ENCODE measurements around the gene RDH14. TPM values are rescaled to one million over a fixed set of nuclear protein-coding genes. Genes with fewer than 3 reads are reported as not detected.

The RDH14 gene
- total and polyA plus RNA-seq, 10 of the 15 experiments (the other 5 are each of a cell fraction or from before 2014, with no cell fraction given) = 15.5 to 33.4 (median 22.8) TPM

DNA sequence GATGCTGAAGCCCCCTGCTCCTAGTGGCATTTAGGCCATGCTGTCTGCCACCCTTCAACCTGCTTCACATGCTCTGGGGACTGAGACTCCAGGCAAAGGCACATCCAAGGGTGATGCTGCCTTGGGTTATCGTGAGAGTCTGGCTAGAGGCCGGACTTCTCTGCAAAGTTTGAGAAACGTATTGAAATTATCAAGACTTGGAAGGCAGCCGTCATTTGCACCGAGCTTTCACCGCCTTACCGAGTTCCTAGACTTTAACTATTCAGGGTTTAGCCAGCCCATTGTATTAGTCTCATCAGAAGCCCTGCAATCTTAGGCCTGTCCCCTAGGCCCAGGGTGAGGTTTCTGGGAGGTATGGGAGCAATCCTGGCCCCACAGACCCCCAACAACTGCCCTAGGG, 34.0 kb downstream of the RDH14 start:
- in situ Hi-C loops (cut with MboI) = loop anchor here (10.0 kb wide), 1 partner anchor 838 kb away; no protein-coding TSS in a partner anchor

More for the DNA sequence above, 34.0 kb downstream of the RDH14 start:
- BruUV-seq (replicated peaks) = no TSS peak
- ChIA-PET SMC1A (ENCODE audit: uncharacterized antibody, unreplicated experiment) (interaction anchor here (0.9 to 1.3 kb wide), 2 partner anchors 11 to 33 kb away, joined by 3 read pairs; no protein-coding TSS in a partner anchor), POLR2A (no interaction called here), CTCF (interaction anchor here (1.0 kb wide), 1 partner anchor 19 kb away, joined by 3 read pairs; no protein-coding TSS in a partner anchor), RAD21 (ENCODE audit: unreplicated experiment) (no interaction called here)
- no peak for ATAC-seq
- Histone ChIP-seq H3K4me3 (no peak overlapping the region), H2AFZ (ENCODE audit: control insufficient read depth, low read depth, low read length) (no peak overlapping the region), H3K27ac (ENCODE audit: control insufficient read depth, insufficient read depth) (no peak overlapping the region), H3K79me2 (ENCODE audit: control insufficient read depth, insufficient read depth, low read length) (no peaks in the 10 kb centered on the region), H3K9ac (ENCODE audit: control insufficient read depth, insufficient read depth, low read length) (no peak overlapping the region), H3K4me2 (ENCODE audit: control insufficient read depth, insufficient read depth) (no peak overlapping the region), H3K9me3 (replicated peaks; ENCODE audit: control insufficient read depth, insufficient read depth, low read length) (no peaks in the 10 kb centered on the region), H3K4me1 (ENCODE audit: control insufficient read depth, insufficient read depth, low read length) (no peaks in the 10 kb centered on the region), H4K20me1 (ENCODE audit: control insufficient read depth, insufficient read depth) (no peaks in the 10 kb centered on the region; the same call in 1 of the 2 replicates), H3K27me3 (replicated peaks in 1 of 2; ENCODE audit: control insufficient read depth in 2 of 2, insufficient read depth in 2 of 2, low read length in 1 of 2) (peaks cover 0 to 2% of the 10 kb centered on the region in 2 experiments; a peak in 3 of 4 replicates), H3K36me3 (ENCODE audit: control insufficient read depth in 2 of 2, insufficient read depth in 2 of 2, low read length in 1 of 2) (no peaks in the 10 kb centered on the region)
- no peak for DNase-seq (ENCODE audit: low read depth, low spot score)
- TF ChIP-seq TCF3 (IDR thresholded peaks at IDR 0.05; ENCODE audit: borderline replicate concordance, insufficient read depth, low read depth, low read length) (no peak), ATF7 (IDR thresholded peaks at IDR 0.05; ENCODE audit: low read depth) (no peak), PAX5 (IDR thresholded peaks at IDR 0.05; ENCODE audit: borderline replicate concordance, low read depth, low read length) (no peak), CBX3 (IDR thresholded peaks at IDR 0.05; ENCODE audit: borderline replicate concordance, low read depth) (no peak), ESRRA (IDR thresholded peaks at IDR 0.05; ENCODE audit: low read length) (no peak), TCF7 (IDR thresholded peaks at IDR 0.05; ENCODE audit: borderline replicate concordance) (no peak), WRNIP1 (IDR thresholded peaks at IDR 0.05; ENCODE audit: borderline replicate concordance, low read depth, low read length) (no peak), CEBPB (IDR thresholded peaks at IDR 0.05; ENCODE audit: borderline replicate concordance in 1 of 2, low read depth in 2 of 2, low read length in 2 of 2) (no peak), ZBED1 (IDR thresholded peaks at IDR 0.05; ENCODE audit: borderline replicate concordance) (no peak), BMI1 (IDR thresholded peaks at IDR 0.05; ENCODE audit: borderline replicate concordance) (no peak), CREB1 (IDR thresholded peaks at IDR 0.05; ENCODE audit: low read depth) (no peak)
- TF ChIP-seq, protein P1, sequence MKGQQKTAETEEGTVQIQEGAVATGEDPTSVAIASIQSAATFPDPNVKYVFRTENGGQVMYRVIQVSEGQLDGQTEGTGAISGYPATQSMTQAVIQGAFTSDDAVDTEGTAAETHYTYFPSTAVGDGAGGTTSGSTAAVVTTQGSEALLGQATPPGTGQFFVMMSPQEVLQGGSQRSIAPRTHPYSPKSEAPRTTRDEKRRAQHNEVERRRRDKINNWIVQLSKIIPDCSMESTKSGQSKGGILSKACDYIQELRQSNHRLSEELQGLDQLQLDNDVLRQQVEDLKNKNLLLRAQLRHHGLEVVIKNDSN (IDR thresholded peaks at IDR 0.05; ENCODE audit: borderline replicate concordance, extremely low read length, insufficient read depth, low read depth, low read length) = no peak
- TF ChIP-seq, protein P2, sequence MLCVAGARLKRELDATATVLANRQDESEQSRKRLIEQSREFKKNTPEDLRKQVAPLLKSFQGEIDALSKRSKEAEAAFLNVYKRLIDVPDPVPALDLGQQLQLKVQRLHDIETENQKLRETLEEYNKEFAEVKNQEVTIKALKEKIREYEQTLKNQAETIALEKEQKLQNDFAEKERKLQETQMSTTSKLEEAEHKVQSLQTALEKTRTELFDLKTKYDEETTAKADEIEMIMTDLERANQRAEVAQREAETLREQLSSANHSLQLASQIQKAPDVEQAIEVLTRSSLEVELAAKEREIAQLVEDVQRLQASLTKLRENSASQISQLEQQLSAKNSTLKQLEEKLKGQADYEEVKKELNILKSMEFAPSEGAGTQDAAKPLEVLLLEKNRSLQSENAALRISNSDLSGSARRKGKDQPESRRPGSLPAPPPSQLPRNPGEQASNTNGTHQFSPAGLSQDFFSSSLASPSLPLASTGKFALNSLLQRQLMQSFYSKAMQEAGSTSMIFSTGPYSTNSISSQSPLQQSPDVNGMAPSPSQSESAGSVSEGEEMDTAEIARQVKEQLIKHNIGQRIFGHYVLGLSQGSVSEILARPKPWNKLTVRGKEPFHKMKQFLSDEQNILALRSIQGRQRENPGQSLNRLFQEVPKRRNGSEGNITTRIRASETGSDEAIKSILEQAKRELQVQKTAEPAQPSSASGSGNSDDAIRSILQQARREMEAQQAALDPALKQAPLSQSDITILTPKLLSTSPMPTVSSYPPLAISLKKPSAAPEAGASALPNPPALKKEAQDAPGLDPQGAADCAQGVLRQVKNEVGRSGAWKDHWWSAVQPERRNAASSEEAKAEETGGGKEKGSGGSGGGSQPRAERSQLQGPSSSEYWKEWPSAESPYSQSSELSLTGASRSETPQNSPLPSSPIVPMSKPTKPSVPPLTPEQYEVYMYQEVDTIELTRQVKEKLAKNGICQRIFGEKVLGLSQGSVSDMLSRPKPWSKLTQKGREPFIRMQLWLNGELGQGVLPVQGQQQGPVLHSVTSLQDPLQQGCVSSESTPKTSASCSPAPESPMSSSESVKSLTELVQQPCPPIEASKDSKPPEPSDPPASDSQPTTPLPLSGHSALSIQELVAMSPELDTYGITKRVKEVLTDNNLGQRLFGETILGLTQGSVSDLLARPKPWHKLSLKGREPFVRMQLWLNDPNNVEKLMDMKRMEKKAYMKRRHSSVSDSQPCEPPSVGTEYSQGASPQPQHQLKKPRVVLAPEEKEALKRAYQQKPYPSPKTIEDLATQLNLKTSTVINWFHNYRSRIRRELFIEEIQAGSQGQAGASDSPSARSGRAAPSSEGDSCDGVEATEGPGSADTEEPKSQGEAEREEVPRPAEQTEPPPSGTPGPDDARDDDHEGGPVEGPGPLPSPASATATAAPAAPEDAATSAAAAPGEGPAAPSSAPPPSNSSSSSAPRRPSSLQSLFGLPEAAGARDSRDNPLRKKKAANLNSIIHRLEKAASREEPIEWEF (IDR thresholded peaks at IDR 0.05; ENCODE audit: insufficient replicate concordance, low read depth, low read length) = no peak
- TF ChIP-seq, protein P3, sequence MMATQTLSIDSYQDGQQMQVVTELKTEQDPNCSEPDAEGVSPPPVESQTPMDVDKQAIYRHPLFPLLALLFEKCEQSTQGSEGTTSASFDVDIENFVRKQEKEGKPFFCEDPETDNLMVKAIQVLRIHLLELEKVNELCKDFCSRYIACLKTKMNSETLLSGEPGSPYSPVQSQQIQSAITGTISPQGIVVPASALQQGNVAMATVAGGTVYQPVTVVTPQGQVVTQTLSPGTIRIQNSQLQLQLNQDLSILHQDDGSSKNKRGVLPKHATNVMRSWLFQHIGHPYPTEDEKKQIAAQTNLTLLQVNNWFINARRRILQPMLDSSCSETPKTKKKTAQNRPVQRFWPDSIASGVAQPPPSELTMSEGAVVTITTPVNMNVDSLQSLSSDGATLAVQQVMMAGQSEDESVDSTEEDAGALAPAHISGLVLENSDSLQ (IDR thresholded peaks at IDR 0.05) = no peak
- 48% methylated on average over 7 of the region's 7 CpGs for WGBS (ENCODE audit: insufficient coverage, insufficient replicate concordance, low lambda C conversion rate, missing lambda C conversion rate)
- intact Hi-C loops (cut with micrococcal nuclease; ENCODE audit: unreplicated experiment) = no loop called here
- no peak for FAIRE-seq
